ENCODE results near the gene MPO.

The MPO gene

DNA sequence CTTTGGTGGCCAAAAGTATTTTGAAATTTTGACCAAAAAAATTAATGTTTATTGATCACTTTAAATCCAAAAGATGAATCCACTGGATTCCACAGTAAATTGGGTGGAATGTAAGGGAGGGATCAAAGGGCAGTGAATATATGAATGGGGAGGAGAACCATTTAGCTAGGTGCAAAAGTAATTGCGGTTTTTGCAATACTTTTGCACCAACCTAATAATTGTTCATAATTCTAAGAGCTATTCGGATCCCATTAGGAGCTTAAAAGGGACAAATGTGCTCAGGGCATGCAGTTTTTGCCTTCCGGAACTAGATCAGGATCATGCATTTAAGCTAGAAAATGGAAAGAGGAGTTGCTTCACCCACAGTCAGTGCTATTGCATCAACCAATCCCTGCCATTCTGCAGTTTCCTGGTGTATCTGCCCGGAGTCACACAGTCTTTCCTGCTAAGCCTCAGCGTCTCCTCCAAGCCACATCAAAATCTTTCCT, 42.5 kb downstream of the MPO start, which contains the start of gene LPO:
Gene LPO (plus strand): TSS at position 438 of the 488 bp plus-strand sequence. CDS start 4,396 bp downstream, outside the sequence.
- no peak within 1 kb of the TSS for H3K4me3 ChIP-seq (ENCODE audit: low read length)
- TF ChIP-seq, protein P1, sequence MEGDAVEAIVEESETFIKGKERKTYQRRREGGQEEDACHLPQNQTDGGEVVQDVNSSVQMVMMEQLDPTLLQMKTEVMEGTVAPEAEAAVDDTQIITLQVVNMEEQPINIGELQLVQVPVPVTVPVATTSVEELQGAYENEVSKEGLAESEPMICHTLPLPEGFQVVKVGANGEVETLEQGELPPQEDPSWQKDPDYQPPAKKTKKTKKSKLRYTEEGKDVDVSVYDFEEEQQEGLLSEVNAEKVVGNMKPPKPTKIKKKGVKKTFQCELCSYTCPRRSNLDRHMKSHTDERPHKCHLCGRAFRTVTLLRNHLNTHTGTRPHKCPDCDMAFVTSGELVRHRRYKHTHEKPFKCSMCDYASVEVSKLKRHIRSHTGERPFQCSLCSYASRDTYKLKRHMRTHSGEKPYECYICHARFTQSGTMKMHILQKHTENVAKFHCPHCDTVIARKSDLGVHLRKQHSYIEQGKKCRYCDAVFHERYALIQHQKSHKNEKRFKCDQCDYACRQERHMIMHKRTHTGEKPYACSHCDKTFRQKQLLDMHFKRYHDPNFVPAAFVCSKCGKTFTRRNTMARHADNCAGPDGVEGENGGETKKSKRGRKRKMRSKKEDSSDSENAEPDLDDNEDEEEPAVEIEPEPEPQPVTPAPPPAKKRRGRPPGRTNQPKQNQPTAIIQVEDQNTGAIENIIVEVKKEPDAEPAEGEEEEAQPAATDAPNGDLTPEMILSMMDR (IDR thresholded peaks at IDR 0.05; ENCODE audit: insufficient read depth, low read depth, low read length, missing control alignments): no peak
- DNase-seq (ENCODE audit: low read depth): peak; percentile 35

DNA sequence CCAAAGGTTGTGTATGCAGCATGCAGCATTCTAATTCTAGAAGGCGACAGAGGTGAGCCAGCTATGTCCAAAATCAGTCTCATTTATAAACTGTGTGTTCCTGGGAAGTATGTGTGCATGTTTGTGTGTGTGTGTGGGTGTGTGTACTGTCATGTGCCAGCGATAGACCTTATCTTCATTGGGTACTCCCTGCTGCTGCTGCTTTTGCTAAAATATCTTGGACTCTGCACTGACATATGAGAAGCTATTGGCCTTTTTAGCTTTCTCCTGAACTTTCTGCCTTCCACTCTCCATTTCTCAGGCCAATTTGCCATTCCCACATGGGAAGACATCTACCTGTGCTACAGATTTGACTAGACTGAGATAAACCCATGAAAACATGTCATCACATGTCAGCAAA, 44.3 kb downstream of the MPO start:
- TF ChIP-seq, protein P1 (IDR thresholded peaks at IDR 0.05; ENCODE audit: insufficient read depth, low read depth, low read length, missing control alignments): no peak
- DNase-seq (ENCODE audit: low read depth): no peak
- no peak overlapping the region for H3K4me3 ChIP-seq (ENCODE audit: low read length)

DNA sequence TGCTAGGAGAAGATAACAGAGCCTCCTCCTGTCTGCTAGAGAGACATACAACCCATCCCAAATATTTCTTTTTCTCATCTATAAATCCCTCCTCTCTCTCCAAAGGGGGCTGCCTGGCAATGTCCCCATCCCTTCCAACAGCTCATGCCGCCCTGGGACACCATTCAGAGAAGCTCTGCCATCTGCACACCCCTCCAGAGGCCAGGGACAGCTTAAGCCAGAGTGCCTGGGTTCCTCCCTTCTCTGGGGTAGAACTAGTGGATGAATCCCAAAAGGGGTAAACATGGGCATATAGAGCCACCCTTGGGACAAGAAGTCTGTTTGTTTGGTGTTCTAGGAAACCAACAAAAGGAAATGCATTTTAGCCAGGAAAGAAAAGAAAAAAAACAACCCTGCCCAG, 44.9 kb downstream of the MPO start:
- TF ChIP-seq, protein P1 (IDR thresholded peaks at IDR 0.05; ENCODE audit: insufficient read depth, low read depth, low read length, missing control alignments): no peak
- no peak for DNase-seq (ENCODE audit: low read depth)
- H3K4me3 ChIP-seq (ENCODE audit: low read length): no peak overlapping the region

DNA sequence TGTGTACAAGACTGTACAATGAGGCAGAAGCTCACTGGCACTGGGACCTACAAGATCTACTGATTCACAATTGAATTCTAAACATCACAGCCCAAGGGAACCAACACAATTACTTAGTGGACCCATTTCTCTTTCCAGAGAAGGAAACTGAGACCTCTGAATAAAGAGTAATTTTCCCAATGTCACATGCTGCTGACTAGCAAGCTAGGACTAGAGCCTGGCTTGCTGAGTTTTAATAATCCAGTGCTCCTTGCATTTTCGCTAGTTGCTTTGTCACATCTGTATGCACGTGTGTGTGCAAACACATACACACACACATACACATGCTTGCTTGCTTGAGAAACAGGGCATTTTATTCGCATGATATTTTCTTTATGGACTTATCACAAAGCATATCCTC, 46.2 kb downstream of the MPO start:
- TF ChIP-seq, protein P1 (IDR thresholded peaks at IDR 0.05; ENCODE audit: insufficient read depth, low read depth, low read length, missing control alignments): no peak
- DNase-seq (ENCODE audit: low read depth): no peak
- H3K4me3 ChIP-seq (ENCODE audit: low read length): no peak overlapping the region

DNA sequence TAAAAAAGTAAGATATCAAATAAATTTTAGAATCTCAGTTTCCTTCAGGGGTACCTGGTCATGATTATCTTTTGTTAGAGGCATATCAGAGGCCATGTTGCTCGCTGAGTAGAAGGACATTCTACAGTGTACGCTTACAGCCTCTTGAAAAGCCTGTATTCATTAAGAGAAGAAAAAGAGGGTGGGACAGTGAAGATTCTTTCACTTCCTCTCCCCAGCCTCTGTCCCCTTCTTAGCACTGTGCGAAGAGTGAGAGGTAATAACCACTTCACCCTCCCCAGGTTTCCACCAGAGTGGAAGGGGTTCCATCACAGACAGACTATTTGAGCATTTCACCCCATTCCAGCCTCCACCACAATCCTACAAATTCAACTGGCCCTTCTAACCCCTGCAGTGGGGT, 47.2 kb downstream of the MPO start:
- DNase-seq (ENCODE audit: low read depth): no peak
- no peak overlapping the region for H3K4me3 ChIP-seq (ENCODE audit: low read length)
- TF ChIP-seq, protein P1 (IDR thresholded peaks at IDR 0.05; ENCODE audit: insufficient read depth, low read depth, low read length, missing control alignments): no peak

GRCh38 chr17:58232707-58233156, 48.0 kb downstream of the MPO start:
- no peak overlapping the region for H3K4me3 ChIP-seq (ENCODE audit: low read length)
- TF ChIP-seq, protein P1 (IDR thresholded peaks at IDR 0.05; ENCODE audit: insufficient read depth, low read depth, low read length, missing control alignments): no peak
- peak; percentile 92 for DNase-seq (ENCODE audit: low read depth)

- DNase-seq (ENCODE audit: low read depth): no peak
- no peak overlapping the region for H3K4me3 ChIP-seq (ENCODE audit: low read length)
- TF ChIP-seq, protein P1 (IDR thresholded peaks at IDR 0.05; ENCODE audit: insufficient read depth, low read depth, low read length, missing control alignments): no peak
Measured at GRCh38 chr17:58231641-58232040, 49.1 kb downstream of the MPO start.
